ENCODE results near the gene KIAA1755.
"Not testable (repeated sequence)": the region's sequence is repeated elsewhere in the genome, so short reads cannot be mapped to it uniquely, and the experiment has no call there.

Gene KIAA1755

GRCh38 chr20:38256966-38257365, 3.6 kb downstream of the KIAA1755 start:
- no peak for TF ChIP-seq CTCF (IDR thresholded peaks at IDR 0.05; ENCODE audit: low read depth, low read length)
- TF ChIP-seq EZH2phosphoT487 (IDR thresholded peaks at IDR 0.05; ENCODE audit: low read depth): no peak
- no peaks in the 10 kb centered on the region for H3K9me3 ChIP-seq (ENCODE audit: insufficient read depth, low read length)

GRCh38 chr20:38256021-38256420, 4.5 kb downstream of the KIAA1755 start:
- Histone ChIP-seq H3K4me2 (ENCODE audit: low read length) (no peak overlapping the region), H3K4me1 (ENCODE audit: low read length) (no peaks in the 10 kb centered on the region), H3K9me3 (ENCODE audit: insufficient read depth, low read length) (no peaks in the 10 kb centered on the region), H3K9ac (ENCODE audit: low read length) (no peak overlapping the region), H3K4me3 (ENCODE audit: low read length) (no peak overlapping the region), H4K20me1 (ENCODE audit: insufficient read depth, low read length) (no peaks in the 10 kb centered on the region), H3K27me3 (ENCODE audit: low read depth, low read length) (peaks cover 8% of the 10 kb centered on the region; the same call in 1 of the 2 replicates), H3K79me2 (ENCODE audit: low read length) (no peaks in the 10 kb centered on the region), H3K27ac (ENCODE audit: low read length) (no peak overlapping the region), H3K36me3 (replicated peaks; ENCODE audit: low read depth, low read length) (no peaks in the 10 kb centered on the region), H2AFZ (ENCODE audit: low read depth, low read length) (no peak overlapping the region)
- TF ChIP-seq EZH2phosphoT487 (IDR thresholded peaks at IDR 0.05; ENCODE audit: low read depth) (no peak), CTCF (IDR thresholded peaks at IDR 0.05; ENCODE audit: low read depth, low read length) (no peak)

More at GRCh38 chr20:38256966-38257365, 3.6 kb downstream of the KIAA1755 start:
- no peak overlapping the region for H3K9ac ChIP-seq (ENCODE audit: low read length)
- no peaks in the 10 kb centered on the region for H3K79me2 ChIP-seq (ENCODE audit: low read length)
- no peak overlapping the region for H2AFZ ChIP-seq (ENCODE audit: low read depth, low read length)
- no peak overlapping the region for H3K4me3 ChIP-seq (ENCODE audit: low read length)
- no peaks in the 10 kb centered on the region for H3K36me3 ChIP-seq (replicated peaks; ENCODE audit: low read depth, low read length)
- no peaks in the 10 kb centered on the region for H3K4me1 ChIP-seq (ENCODE audit: low read length)
- H3K27me3 ChIP-seq (ENCODE audit: low read depth, low read length): peaks cover 9% of the 10 kb centered on the region; the same call in 1 of the 2 replicates
- H3K27ac ChIP-seq (ENCODE audit: low read length): no peak overlapping the region
- H4K20me1 ChIP-seq (ENCODE audit: insufficient read depth, low read length): no peaks in the 10 kb centered on the region
- H3K4me2 ChIP-seq (ENCODE audit: low read length): no peak overlapping the region

GRCh38 chr20:38255393-38255792, 5.1 kb downstream of the KIAA1755 start:
- no peak overlapping the region for H3K4me2 ChIP-seq (ENCODE audit: low read length)
- H4K20me1 ChIP-seq (ENCODE audit: insufficient read depth, low read length): no peaks in the 10 kb centered on the region
- no peaks in the 10 kb centered on the region for H3K79me2 ChIP-seq (ENCODE audit: low read length)
- H2AFZ ChIP-seq (ENCODE audit: low read depth, low read length): no peak overlapping the region
- H3K4me3 ChIP-seq (ENCODE audit: low read length): no peak overlapping the region
- peaks cover 8% of the 10 kb centered on the region; the same call in 1 of the 2 replicates for H3K27me3 ChIP-seq (ENCODE audit: low read depth, low read length)
- H3K9me3 ChIP-seq (ENCODE audit: insufficient read depth, low read length): no peaks in the 10 kb centered on the region
- H3K4me1 ChIP-seq (ENCODE audit: low read length): no peaks in the 10 kb centered on the region
- H3K36me3 ChIP-seq (replicated peaks; ENCODE audit: low read depth, low read length): no peaks in the 10 kb centered on the region
- no peak for TF ChIP-seq EZH2phosphoT487 (IDR thresholded peaks at IDR 0.05; ENCODE audit: low read depth)
- no peak for TF ChIP-seq CTCF (IDR thresholded peaks at IDR 0.05; ENCODE audit: low read depth, low read length)
- no peak overlapping the region for H3K9ac ChIP-seq (ENCODE audit: low read length)
- H3K27ac ChIP-seq (ENCODE audit: low read length): no peak overlapping the region

GRCh38 chr20:38254621-38255020, 5.9 kb downstream of the KIAA1755 start:
- H3K9me3 ChIP-seq (ENCODE audit: insufficient read depth, low read length); H3K79me2 ChIP-seq (ENCODE audit: low read length); H3K4me3 ChIP-seq (ENCODE audit: low read length); H3K9ac ChIP-seq (ENCODE audit: low read length); H3K27ac ChIP-seq (ENCODE audit: low read length); H3K36me3 ChIP-seq (replicated peaks; ENCODE audit: low read depth, low read length); H3K4me1 ChIP-seq (ENCODE audit: low read length); H3K27me3 ChIP-seq (ENCODE audit: low read depth, low read length); H4K20me1 ChIP-seq (ENCODE audit: insufficient read depth, low read length); H3K4me2 ChIP-seq (ENCODE audit: low read length); H2AFZ ChIP-seq (ENCODE audit: low read depth, low read length): not testable (repeated sequence)

GRCh38 chr20:38253571-38253970, 7.0 kb downstream of the KIAA1755 start:
- H3K27me3 ChIP-seq (ENCODE audit: low read depth, low read length): peaks cover 4% of the 10 kb centered on the region; the same call in 1 of the 2 replicates
- TF ChIP-seq CTCF (IDR thresholded peaks at IDR 0.05; ENCODE audit: low read depth, low read length) (no peak), EZH2phosphoT487 (IDR thresholded peaks at IDR 0.05; ENCODE audit: low read depth) (no peak)
- H3K79me2 ChIP-seq (ENCODE audit: low read length): no peaks in the 10 kb centered on the region
- H3K9me3 ChIP-seq (ENCODE audit: insufficient read depth, low read length): no peaks in the 10 kb centered on the region
- no peaks in the 10 kb centered on the region for H3K36me3 ChIP-seq (replicated peaks; ENCODE audit: low read depth, low read length)
- no peak overlapping the region for H3K27ac ChIP-seq (ENCODE audit: low read length)
- no peaks in the 10 kb centered on the region for H4K20me1 ChIP-seq (ENCODE audit: insufficient read depth, low read length)
- no peak overlapping the region for H2AFZ ChIP-seq (ENCODE audit: low read depth, low read length)
- no peaks in the 10 kb centered on the region for H3K4me1 ChIP-seq (ENCODE audit: low read length)
- H3K9ac ChIP-seq (ENCODE audit: low read length): no peak overlapping the region
- H3K4me3 ChIP-seq (ENCODE audit: low read length): no peak overlapping the region
- H3K4me2 ChIP-seq (ENCODE audit: low read length): no peak overlapping the region
